GM12874 (cell line): Measurements from ENCODE around the gene FAM120B.

Experiments
- CTCF ChIP-seq: IDR thresholded peaks from 2 replicates; pipeline ENCODE4 v1.5.1; 2011; ENCODE audit warnings: low read depth, mild to moderate bottlenecking, control low read depth, low read length, moderate library complexity; ENCODE audit not compliant: insufficient read depth

The FAM120B gene

GRCh38 chr6:170294298-170294730 lies 12.2 kb upstream of the FAM120B start:
- TF ChIP-seq CTCF, result no peak

GRCh38 chr6:170294813-170295509 lies 11.6 kb upstream of the FAM120B start:
- no peak for TF ChIP-seq CTCF

- TF ChIP-seq CTCF, result no peak
These were observed 10.8 kb upstream of the FAM120B start for GRCh38 chr6:170295510-170296422.

GRCh38 chr6:170296423-170296745 lies 10.2 kb upstream of the FAM120B start:
- TF ChIP-seq CTCF, result no peak

- no peak for TF ChIP-seq CTCF
These were observed 9.6 kb upstream of the FAM120B start for GRCh38 chr6:170296746-170297575.

- TF ChIP-seq CTCF, result no peak
These were observed 8.8 kb upstream of the FAM120B start for GRCh38 chr6:170297576-170298330.
